Suprapubic skin (tissue), 3 donors: Measurements from ENCODE around the gene SIPA1L3.

Experiments used
- EP300 ChIP-seq: sonication (generic); formaldehyde crosslinking; IDR thresholded peaks from one replicate; pipeline ENCODE4 v1.6.1; 2017; ENCODE audit warnings: antibody characterized with exemption
- POLR2A ChIP-seq, 2 donors: fragments of 450-650 bp; IDR thresholded peaks; one replicate each; pipeline ENCODE4 v1.6.1; 2017; ENCODE audit warnings: antibody characterized with exemption in 2 of 2, mild to moderate bottlenecking in 2 of 2, moderate library complexity in 2 of 2
- TF ChIP-seq, protein P1 (sequence below), 2 donors: fragments of 200-600 bp in 1 of 2; fragments of 450-650 bp in 1 of 2; sonication (generic) in 1 of 2; IDR thresholded peaks; one replicate each; pipeline ENCODE4 v1.5.1; 2016 to 2019; ENCODE audit warnings: antibody characterized with exemption in 2 of 2, mild to moderate bottlenecking in 1 of 2, moderate library complexity in 1 of 2

DNA sequence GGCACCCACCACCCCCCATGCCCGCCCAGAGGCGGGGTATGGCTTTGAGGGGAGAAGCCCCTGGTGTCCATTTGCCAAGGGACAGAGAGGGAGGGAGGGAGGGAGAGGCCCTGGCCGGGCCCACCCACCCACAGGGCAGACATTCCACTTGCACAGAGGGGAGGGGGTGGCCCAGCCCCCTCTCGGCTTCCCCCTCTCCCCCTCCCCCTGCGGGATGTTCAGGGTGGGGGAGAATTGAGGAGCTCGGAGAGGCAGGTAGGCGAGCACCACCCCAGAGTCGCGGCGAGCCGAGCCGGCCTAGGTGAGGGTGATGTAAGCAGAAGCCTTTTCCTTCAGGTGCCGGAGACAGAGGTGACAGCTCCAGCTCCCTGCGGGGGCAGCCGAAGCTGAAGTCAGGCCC is 304.8 kb downstream of the SIPA1L3 start:
- TF ChIP-seq, protein P1, sequence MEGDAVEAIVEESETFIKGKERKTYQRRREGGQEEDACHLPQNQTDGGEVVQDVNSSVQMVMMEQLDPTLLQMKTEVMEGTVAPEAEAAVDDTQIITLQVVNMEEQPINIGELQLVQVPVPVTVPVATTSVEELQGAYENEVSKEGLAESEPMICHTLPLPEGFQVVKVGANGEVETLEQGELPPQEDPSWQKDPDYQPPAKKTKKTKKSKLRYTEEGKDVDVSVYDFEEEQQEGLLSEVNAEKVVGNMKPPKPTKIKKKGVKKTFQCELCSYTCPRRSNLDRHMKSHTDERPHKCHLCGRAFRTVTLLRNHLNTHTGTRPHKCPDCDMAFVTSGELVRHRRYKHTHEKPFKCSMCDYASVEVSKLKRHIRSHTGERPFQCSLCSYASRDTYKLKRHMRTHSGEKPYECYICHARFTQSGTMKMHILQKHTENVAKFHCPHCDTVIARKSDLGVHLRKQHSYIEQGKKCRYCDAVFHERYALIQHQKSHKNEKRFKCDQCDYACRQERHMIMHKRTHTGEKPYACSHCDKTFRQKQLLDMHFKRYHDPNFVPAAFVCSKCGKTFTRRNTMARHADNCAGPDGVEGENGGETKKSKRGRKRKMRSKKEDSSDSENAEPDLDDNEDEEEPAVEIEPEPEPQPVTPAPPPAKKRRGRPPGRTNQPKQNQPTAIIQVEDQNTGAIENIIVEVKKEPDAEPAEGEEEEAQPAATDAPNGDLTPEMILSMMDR (IDR thresholded peaks at IDR 0.05) = no peak
- TF ChIP-seq POLR2A (IDR thresholded peaks at IDR 0.05) (no peak), EP300 (no peak)
